Mucosa of rectum (tissue), 2 donors: Measurements from ENCODE around the gene LSS.

ENCODE experiments used
- H3K27ac ChIP-seq, 2 donors: one replicate each; pipeline ENCODE4 v1.7.0; 2013; ENCODE audit warnings: inconsistent platforms in 2 of 2, low read depth in 2 of 2, low read length in 2 of 2
- H3K27me3 ChIP-seq, 2 donors: one replicate each; pipeline ENCODE4 v1.7.0; 2013; ENCODE audit warnings: low read length in 2 of 2; ENCODE audit not compliant: control insufficient read depth in 2 of 2, insufficient read depth in 2 of 2
- H3K36me3 ChIP-seq, 2 donors: one replicate each; pipeline ENCODE4 v1.7.0; 2013; ENCODE audit warnings: low read length in 2 of 2; ENCODE audit not compliant: control insufficient read depth in 2 of 2, insufficient read depth in 2 of 2
- H3K4me1 ChIP-seq, 2 donors: one replicate each; pipeline ENCODE4 v1.7.0; 2013; ENCODE audit warnings: low read length in 2 of 2, mild to moderate bottlenecking in 1 of 2; ENCODE audit not compliant: control insufficient read depth in 2 of 2, insufficient read depth in 2 of 2
- H3K4me3 ChIP-seq, 2 donors: one replicate each; pipeline ENCODE4 v1.7.0; 2013; ENCODE audit warnings: low read length in 2 of 2
- H3K9ac ChIP-seq, 2 donors: one replicate each; pipeline ENCODE4 v1.7.0; 2013; ENCODE audit warnings: low read length in 2 of 2, low read depth in 1 of 2, mild to moderate bottlenecking in 1 of 2
- H3K9me3 ChIP-seq, 2 donors: one replicate each; pipeline ENCODE4 v1.7.0; 2013; ENCODE audit warnings: low read length in 2 of 2; ENCODE audit not compliant: control insufficient read depth in 2 of 2
- donor health status: healthy.
- donor health status: Normal muscosa, but diverticular disease.

LSS gene

GRCh38 chr21:46220275-46220810 lies 8.2 kb downstream of the LSS start:
- peaks cover 25 to 40% of the 10 kb centered on the region in 2 donors for H3K36me3 ChIP-seq
- no peaks in the 10 kb centered on the region for H3K4me1 ChIP-seq
- H3K9ac ChIP-seq, result no peak overlapping the region
- H3K27me3 ChIP-seq, result no peaks in the 10 kb centered on the region
- H3K9me3 ChIP-seq, result no peaks in the 10 kb centered on the region
- no peak overlapping the region for H3K27ac ChIP-seq
- H3K4me3 ChIP-seq, result no peak overlapping the region

- Histone ChIP-seq H3K4me1 (no peaks in the 10 kb centered on the region), H3K27ac (no peak overlapping the region), H3K9me3 (no peaks in the 10 kb centered on the region), H3K27me3 (no peaks in the 10 kb centered on the region), H3K9ac (no peak overlapping the region), H3K36me3 (peaks cover 25 to 40% of the 10 kb centered on the region in 2 donors), H3K4me3 (no peak overlapping the region)
Measured at GRCh38 chr21:46219591-46220239, 8.9 kb downstream of the LSS start.

DNA sequence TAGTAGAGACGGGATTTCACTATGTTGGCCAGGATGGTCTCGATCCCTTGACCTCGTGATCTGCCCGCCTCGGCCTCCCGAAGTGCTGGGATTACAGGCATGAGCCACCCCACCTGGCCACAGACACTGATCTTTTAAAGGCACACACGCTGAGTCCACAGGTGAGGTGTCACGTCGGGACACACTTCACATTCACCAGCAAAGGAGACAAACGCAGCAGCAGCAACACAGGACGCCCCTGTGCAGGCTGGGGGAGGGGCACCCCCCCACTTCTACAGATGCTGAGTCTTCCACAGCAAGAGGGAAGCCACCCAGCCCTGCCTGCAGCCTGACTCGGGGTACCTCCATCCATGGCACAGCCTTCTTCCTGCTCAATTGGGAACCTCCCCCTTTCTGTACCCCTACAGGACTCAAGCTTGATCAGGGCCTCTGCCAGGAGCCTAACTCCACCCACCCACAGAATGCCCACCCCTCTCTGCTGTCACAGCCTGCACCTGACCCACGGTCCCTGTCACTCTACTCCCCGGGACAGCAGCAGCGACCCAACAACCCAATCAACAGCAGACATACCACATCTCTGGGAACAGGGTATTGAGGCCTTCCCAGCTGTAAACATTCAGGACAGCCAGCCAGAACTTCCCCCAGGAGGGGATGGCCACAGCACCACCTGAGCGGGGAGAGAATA lies 9.5 kb downstream of the LSS start:
- Histone ChIP-seq H3K9me3 (no peaks in the 10 kb centered on the region), H3K9ac (no peak overlapping the region), H3K36me3 (peaks cover 28 to 40% of the 10 kb centered on the region in 2 donors), H3K27ac (no peak overlapping the region), H3K4me1 (no peaks in the 10 kb centered on the region), H3K4me3 (no peak overlapping the region), H3K27me3 (no peaks in the 10 kb centered on the region)

- H3K27me3 ChIP-seq, result no peaks in the 10 kb centered on the region
- no peak overlapping the region for H3K27ac ChIP-seq
- H3K9ac ChIP-seq, result no peak overlapping the region
- no peaks in the 10 kb centered on the region for H3K9me3 ChIP-seq
- H3K4me1 ChIP-seq, result no peaks in the 10 kb centered on the region
- H3K4me3 ChIP-seq, result no peak overlapping the region
- peaks cover 38 to 40% of the 10 kb centered on the region in 2 donors for H3K36me3 ChIP-seq
Measured at GRCh38 chr21:46217511-46218196, 10.9 kb downstream of the LSS start.

DNA sequence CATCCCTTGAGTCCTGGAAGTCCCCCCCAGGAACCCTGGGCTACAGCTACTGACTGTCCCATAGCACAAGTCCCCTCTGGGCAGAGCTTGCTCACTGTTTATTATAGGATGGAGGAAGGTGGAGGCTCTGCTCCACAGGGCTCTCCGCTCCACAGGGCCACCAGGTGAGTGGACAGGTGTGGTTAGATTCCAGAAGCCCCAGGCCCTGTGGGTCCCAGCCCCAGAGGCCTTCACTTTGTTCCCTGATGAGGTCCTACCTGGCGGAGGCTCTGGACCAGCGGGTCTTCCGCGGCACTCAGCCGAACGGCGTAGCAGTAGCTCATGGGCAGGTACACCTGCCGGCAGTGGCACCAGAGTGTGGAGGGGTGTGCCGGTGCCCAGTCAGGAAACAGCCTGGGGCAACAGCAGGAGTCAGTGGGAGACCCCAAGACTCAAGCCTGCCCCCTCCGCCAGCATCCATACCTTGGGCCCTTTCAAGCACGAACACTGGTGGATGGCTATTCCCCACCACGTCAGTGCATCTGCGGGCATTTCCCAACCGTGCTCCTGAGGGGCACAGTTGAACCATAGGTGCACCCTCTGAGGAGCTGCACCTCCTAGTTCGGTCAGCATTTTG lies 12.3 kb downstream of the LSS start:
- Histone ChIP-seq H3K9ac (no peak overlapping the region), H3K4me1 (no peaks in the 10 kb centered on the region), H3K9me3 (no peaks in the 10 kb centered on the region), H3K4me3 (no peak overlapping the region), H3K27me3 (no peaks in the 10 kb centered on the region), H3K36me3 (peaks cover 29 to 32% of the 10 kb centered on the region in 2 donors), H3K27ac (no peak overlapping the region)

DNA sequence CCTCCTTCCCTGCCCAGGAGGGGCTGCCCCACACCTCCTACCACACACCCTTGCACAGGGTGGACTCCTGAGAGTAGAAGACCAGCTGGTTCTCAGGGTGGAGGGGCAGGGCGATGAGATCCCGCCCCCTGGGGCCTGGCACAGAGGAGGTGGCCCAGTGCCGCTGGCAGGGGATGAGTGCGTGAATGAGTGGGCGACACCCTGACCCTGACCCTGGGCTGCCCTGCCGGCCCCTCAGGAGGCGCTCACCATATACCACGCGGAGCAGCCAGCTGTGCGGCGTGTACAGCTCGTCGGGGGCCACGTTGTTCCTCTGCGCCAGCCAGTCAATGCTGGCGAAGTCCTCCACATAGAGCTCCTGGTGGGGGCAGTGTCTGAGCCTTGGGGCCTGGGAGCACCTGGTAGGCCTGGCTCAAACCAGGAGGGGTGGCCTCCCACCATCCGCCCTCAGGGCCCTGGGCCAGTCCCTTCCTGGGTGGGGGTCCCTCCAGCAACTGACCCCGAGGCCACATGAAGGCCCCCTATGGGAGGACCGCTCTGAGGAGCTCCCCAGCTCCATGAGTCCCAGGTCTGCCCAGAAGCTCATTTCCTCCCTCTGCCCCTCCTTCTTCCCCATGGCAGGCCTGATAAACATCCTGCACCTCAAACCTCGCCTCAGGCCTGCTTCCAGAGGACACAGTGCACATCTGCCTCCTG lies 13.0 kb downstream of the LSS start:
- Histone ChIP-seq H3K4me1 (no peaks in the 10 kb centered on the region), H3K27me3 (no peaks in the 10 kb centered on the region), H3K9me3 (no peaks in the 10 kb centered on the region), H3K4me3 (no peak overlapping the region), H3K27ac (no peak overlapping the region), H3K9ac (no peak overlapping the region), H3K36me3 (peaks cover 27 to 31% of the 10 kb centered on the region in 2 donors)

DNA sequence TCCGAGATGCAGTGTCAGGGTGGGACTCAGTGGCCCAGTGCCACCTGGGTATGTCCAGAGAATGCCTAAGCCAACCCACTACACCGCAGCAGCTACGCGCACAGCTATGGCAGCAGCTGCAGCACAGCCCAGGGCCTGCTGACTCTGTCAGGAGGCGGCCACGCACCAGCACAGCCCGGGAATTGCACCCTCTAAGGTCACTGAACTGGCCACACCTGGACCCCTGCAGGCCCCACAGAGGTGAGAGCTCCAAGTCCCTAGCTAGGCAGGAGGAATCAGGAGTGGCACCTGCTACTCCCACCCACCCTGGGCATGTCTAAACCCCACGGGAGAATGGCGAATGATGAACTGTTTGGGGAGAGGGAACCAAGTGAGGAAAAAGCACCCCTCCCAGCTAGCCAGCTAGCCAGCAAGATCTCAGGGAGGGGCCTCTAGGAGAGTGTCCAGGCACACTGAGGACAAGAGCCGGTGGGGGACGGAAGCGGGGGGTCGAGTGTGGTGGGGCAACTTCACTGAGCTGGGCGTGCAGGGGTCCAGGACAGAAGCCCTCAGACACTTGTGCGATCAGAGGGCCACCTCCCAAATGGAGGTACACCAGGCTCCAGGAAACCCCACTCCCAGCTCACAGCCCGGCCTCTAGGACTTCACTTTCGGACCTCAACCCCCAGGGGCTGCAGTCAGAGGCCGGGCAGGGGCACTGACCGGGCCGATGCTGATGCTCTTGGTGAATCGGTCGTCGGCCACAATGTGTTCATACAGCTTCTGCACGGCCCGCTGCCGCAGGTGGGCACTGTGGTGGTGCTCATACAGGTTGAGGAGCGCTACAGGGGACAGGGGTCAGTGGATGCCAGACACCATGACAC lies 13.9 kb downstream of the LSS start:
- Histone ChIP-seq H3K27me3 (no peaks in the 10 kb centered on the region), H3K9me3 (no peaks in the 10 kb centered on the region), H3K4me1 (no peaks in the 10 kb centered on the region), H3K9ac (no peak overlapping the region), H3K36me3 (peaks cover 25% of the 10 kb centered on the region in 2 donors), H3K4me3 (no peak overlapping the region), H3K27ac (no peak overlapping the region)

DNA sequence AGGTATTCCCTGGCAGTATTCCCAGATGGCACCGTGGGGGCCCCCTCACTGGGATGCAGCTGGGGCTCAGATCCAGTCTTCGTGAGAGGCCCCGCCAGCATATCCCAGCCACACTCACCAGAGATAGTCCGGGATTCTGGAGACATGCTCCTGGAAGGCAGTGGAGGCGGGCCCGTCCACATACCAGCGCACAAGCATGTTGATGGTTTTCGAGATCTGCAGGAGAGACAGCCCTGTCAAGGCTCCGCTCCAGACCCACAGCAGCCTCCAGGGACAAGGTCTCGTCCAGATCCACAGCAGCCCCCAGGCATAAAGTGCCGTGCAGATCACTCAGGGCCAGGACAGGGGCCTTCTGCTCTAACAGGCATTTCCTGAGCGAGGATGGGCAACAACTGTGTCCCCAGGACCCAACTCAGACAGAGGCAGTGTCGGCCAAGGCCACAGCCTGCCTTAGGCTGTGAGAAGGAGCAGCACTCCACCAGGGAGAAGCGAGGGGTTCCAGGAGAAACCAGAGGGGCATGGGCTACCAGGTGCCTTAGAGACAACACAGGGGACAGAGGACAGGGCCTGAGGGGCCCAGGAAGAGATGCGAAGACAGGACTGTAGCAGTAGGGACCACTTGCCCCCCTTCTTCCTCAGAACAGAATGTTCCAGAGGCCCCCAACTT lies 14.8 kb downstream of the LSS start:
- no peak overlapping the region for H3K27ac ChIP-seq
- no peaks in the 10 kb centered on the region for H3K9me3 ChIP-seq
- H3K9ac ChIP-seq, result no peak overlapping the region
- no peaks in the 10 kb centered on the region for H3K27me3 ChIP-seq
- H3K4me3 ChIP-seq, result no peak overlapping the region
- H3K4me1 ChIP-seq, result no peaks in the 10 kb centered on the region
- H3K36me3 ChIP-seq, result peaks cover 21 to 27% of the 10 kb centered on the region in 2 donors
